ENCODE results near the gene KDM4B. TPM values are rescaled to one million over a fixed set of nuclear protein-coding genes. Genes with fewer than 3 reads are reported as not detected.

The KDM4B gene
- total and polyA plus RNA-seq, 9 of the 15 experiments (the other 6 are each of a cell fraction or from before 2014, with no cell fraction given) = 0.21 to 29.9 (median 7.3) TPM

DNA sequence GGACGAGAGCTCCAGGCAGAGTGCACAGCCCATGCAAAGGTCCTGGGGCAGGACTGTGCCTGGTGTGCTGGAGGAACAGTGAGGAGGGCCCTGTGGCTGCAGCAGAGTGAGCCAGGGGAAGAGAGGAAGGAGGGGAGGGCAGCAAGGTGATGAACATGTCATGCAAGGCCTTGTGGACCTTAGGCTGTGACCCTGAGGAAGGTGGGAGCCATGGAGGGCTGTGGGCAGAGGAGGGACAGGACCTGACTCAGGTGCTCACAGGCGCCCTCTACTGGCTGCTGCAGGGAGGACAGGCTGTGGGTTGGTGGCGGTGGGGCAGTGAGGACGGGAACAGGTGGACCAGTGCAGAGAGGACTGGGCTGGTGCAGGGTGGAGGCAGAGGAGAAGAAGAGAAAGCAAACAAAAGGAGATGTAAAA is 201.4 kb downstream of the KDM4B start:
- no peak overlapping the region for H3K4me2 ChIP-seq (ENCODE audit: insufficient read depth, low read length)
- BruUV-seq (replicated peaks) = no TSS peak
- ATAC-seq (peak; percentile 79), FAIRE-seq (no peak), DNase-seq (ENCODE audit: extremely low read depth in 1 of 4, low spot score in 3 of 4) (peak; percentile 54 to 67 (median 62))
- WGBS (ENCODE audit: insufficient coverage, low coverage, missing lambda C conversion rate) = 3% methylated on average over 4 of the region's 4 CpGs
- no peaks in the 10 kb centered on the region for H3K27me3 ChIP-seq (ENCODE audit: control insufficient read depth in 2 of 2, insufficient read depth in 2 of 2, low read length in 2 of 2)
- in situ Hi-C loops (cut with MboI) (no loop called here), intact Hi-C loops (cut with micrococcal nuclease) (no loop called here)
- H3K79me2 ChIP-seq (ENCODE audit: control insufficient read depth, insufficient read depth, low read length) = peaks cover under 1% of the 10 kb centered on the region; the same call in 1 of the 3 replicates
- no peak overlapping the region for H2AFZ ChIP-seq (ENCODE audit: low read depth, low read length)
- H4K20me1 ChIP-seq (replicated peaks; ENCODE audit: control insufficient read depth, insufficient read depth, low read length) = no peaks in the 10 kb centered on the region
- H3K4me1 ChIP-seq (replicated peaks in 1 of 2; ENCODE audit: control insufficient read depth in 2 of 2, insufficient read depth in 2 of 2, low read length in 2 of 2) = peaks cover 4 to 17% of the 10 kb centered on the region in 2 experiments; a peak in 4 of 5 replicates
- no peak overlapping the region for H3K9ac ChIP-seq (ENCODE audit: insufficient read depth in 1 of 2, low read depth in 2 of 2, low read length in 2 of 2)
- no peak overlapping the region for H3K27ac ChIP-seq (ENCODE audit: extremely low read depth, low read depth, low read length)
- ChIA-PET CTCF (ENCODE audit: low intra/inter-chr PET ratio) (no interaction called here), POLR2A (interaction anchor here (0.6 kb wide), 1 partner anchor 91 kb away, joined by 3 read pairs; no protein-coding TSS in a partner anchor)
- H3K9me3 ChIP-seq (replicated peaks; ENCODE audit: control insufficient read depth, insufficient read depth, low read depth, low read length) = peaks cover 2% of the 10 kb centered on the region; the same call in 1 of the 2 replicates
- H3K36me3 ChIP-seq (ENCODE audit: control insufficient read depth, insufficient read depth, low read length) = no peaks in the 10 kb centered on the region
- no peaks in the 10 kb centered on the region for H3K9me1 ChIP-seq (ENCODE audit: control insufficient read depth, insufficient read depth, low read length)
- H3K4me3 ChIP-seq = no peak overlapping the region
- TF ChIP-seq ELF2 (CRISPR knock-in tag; IDR thresholded peaks at IDR 0.05) (no peak), ZNF217 (CRISPR knock-in tag; IDR thresholded peaks at IDR 0.05) (no peak), CBFA2T3 (IDR thresholded peaks at IDR 0.05) (0 out of 2 replicates have a peak, but pooled peaks have one; percentile 9), KHSRP (IDR thresholded peaks at IDR 0.05) (no peak), FOXP1 (CRISPR knock-in tag; IDR thresholded peaks at IDR 0.05) (no peak), BHLHE40 (IDR thresholded peaks at IDR 0.05; ENCODE audit: low read length) (no peak), FOXA1 (IDR thresholded peaks at IDR 0.05; ENCODE audit: borderline replicate concordance) (no peak), NFRKB (IDR thresholded peaks at IDR 0.05; ENCODE audit: low read depth) (no peak), ESRRB (CRISPR knock-in tag; IDR thresholded peaks at IDR 0.05; ENCODE audit: borderline replicate concordance) (no peak), RBM25 (IDR thresholded peaks at IDR 0.05; ENCODE audit: low read depth, low read length, severe bottlenecking) (peak; percentile 68), KLF10 (CRISPR knock-in tag; IDR thresholded peaks at IDR 0.05) (no peak), ZNF174 (CRISPR knock-in tag; IDR thresholded peaks at IDR 0.05) (no peak), HDAC1 (IDR thresholded peaks at IDR 0.05) (peak in 1 of 2 experiments; percentile 51; a peak in 1 of 4 replicates), ZNF140 (CRISPR knock-in tag; IDR thresholded peaks at IDR 0.05) (no peak), MECOM (CRISPR knock-in tag; IDR thresholded peaks at IDR 0.05) (no peak), MCM2 (IDR thresholded peaks at IDR 0.05; ENCODE audit: low read depth) (no peak)
- TF ChIP-seq, protein P1, sequence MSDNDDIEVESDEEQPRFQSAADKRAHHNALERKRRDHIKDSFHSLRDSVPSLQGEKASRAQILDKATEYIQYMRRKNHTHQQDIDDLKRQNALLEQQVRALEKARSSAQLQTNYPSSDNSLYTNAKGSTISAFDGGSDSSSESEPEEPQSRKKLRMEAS (CRISPR knock-in tag; IDR thresholded peaks at IDR 0.05) = no peak
- TF ChIP-seq, protein P2, sequence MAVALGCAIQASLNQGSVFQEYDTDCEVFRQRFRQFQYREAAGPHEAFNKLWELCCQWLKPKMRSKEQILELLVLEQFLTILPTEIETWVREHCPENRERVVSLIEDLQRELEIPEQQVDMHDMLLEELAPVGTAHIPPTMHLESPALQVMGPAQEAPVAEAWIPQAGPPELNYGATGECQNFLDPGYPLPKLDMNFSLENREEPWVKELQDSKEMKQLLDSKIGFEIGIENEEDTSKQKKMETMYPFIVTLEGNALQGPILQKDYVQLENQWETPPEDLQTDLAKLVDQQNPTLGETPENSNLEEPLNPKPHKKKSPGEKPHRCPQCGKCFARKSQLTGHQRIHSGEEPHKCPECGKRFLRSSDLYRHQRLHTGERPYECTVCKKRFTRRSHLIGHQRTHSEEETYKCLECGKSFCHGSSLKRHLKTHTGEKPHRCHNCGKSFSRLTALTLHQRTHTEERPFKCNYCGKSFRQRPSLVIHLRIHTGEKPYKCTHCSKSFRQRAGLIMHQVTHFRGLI (CRISPR knock-in tag; IDR thresholded peaks at IDR 0.05) = no peak
- TF ChIP-seq, protein P3, sequence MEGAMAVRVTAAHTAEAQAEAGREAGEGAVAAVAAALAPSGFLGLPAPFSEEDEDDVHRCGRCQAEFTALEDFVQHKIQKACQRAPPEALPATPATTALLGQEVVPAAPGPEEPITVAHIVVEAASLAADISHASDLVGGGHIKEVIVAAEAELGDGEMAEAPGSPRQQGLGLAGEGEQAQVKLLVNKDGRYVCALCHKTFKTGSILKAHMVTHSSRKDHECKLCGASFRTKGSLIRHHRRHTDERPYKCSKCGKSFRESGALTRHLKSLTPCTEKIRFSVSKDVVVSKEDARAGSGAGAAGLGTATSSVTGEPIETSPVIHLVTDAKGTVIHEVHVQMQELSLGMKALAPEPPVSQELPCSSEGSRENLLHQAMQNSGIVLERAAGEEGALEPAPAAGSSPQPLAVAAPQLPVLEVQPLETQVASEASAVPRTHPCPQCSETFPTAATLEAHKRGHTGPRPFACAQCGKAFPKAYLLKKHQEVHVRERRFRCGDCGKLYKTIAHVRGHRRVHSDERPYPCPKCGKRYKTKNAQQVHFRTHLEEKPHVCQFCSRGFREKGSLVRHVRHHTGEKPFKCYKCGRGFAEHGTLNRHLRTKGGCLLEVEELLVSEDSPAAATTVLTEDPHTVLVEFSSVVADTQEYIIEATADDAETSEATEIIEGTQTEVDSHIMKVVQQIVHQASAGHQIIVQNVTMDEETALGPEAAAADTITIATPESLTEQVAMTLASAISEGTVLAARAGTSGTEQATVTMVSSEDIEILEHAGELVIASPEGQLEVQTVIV (CRISPR knock-in tag; IDR thresholded peaks at IDR 0.05; ENCODE audit: borderline replicate concordance) = no peak
- TF ChIP-seq, protein P4, sequence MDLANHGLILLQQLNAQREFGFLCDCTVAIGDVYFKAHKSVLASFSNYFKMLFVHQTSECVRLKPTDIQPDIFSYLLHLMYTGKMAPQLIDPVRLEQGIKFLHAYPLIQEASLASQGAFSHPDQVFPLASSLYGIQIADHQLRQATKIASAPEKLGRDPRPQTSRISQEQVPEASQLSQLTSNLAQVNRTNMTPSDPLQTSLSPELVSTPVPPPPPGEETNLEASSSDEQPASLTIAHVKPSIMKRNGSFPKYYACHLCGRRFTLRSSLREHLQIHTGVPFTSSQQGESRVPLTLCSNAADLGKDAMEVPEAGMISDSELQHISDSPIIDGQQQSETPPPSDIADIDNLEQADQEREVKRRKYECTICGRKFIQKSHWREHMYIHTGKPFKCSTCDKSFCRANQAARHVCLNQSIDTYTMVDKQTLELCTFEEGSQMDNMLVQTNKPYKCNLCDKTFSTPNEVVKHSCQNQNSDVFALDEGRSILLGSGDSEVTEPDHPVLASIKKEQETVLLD (IDR thresholded peaks at IDR 0.05) = peak; percentile 10; the same call in 1 of the 2 replicates
